Suppressor macrophage treated with lipopolysaccharide for 1 hour (primary cell): Measurements from ENCODE around the gene MEGF9.
"Not testable (repeated sequence)": the region's sequence is repeated elsewhere in the genome, so short reads cannot be mapped to it uniquely, and the experiment has no call there.

Experiments used
- DNase-seq, 3 donors: peaks; one replicate each; pipeline ENCODE4 v3.0.0-alpha.2; 2020 to 2022

Gene MEGF9

DNA sequence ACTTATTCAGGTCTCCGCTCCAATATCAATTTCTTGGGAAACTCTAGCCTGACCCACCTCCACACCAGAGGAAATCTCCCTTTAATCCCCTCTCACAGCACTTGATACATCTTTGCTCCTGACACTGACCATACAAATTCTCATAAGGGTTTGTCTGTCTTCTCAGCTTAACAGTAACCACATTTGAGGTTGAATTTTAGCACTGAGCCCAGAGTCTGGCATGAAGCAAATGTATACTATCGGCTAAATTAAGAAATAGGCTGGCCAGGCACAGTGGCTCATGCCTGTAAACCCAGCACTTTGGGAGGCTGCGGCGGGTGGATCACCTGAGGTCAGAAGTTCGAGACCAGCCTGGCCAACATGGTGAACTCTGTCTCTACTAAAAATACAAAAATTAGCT lies 144.0 kb downstream of the MEGF9 start:
- no peak for DNase-seq

DNA sequence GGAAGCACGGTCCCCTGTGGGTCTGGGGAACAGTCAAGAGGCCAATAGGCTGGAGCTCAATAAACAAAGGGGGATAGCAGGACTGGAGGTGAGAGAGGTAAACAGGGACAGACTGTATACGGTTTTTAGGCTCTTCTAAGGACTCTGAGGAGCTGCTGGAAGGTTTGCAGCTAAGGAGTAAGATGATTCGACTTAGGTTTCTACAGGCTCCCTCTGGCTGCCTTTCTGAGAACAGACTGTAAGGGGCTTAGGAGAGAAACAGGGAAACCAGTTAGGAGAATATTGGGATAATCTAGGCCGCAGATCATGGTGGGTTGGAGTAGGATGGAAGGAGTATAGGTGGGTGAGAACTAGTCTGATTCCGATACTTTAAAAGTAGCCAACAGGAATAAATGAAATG lies 144.7 kb downstream of the MEGF9 start:
- no peak for DNase-seq

DNA sequence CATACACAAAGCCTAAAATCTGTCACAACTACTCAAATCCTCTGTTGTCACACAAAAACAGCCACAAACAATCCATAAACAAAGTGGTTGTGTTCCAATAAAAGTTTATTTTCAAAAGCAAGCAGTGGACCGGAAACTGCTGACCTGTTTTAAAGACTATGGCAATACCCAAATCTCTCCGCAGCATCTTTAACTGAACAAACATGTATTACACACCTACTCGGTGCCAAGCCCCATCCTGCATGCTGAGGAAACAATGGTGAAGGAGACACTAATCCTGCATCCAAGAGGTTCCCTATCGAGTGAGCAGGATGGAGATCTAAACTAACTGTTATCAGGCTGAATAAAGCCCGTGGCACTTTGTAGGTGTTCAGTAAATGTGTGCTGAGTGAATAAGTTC lies 145.5 kb downstream of the MEGF9 start:
- no peak for DNase-seq

DNA sequence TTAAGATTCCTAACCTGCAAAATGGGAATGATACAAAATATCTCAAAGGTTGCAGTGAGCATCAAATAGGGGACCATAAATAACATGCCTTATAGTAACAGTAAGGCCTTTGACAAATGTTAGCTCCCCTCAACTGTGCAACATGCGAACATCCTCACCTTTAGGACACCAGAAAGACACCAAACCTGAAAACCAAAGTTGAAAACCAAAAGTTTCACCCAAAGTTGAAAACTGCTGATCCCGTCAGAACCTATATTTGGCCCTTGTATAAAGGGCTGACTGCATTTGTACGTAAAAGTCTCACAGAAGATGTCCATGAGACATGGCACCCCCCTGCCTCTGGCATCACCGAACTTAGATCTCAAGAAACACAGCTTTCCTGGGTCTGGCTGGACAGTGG lies 146.4 kb downstream of the MEGF9 start:
- no peak for DNase-seq

DNA sequence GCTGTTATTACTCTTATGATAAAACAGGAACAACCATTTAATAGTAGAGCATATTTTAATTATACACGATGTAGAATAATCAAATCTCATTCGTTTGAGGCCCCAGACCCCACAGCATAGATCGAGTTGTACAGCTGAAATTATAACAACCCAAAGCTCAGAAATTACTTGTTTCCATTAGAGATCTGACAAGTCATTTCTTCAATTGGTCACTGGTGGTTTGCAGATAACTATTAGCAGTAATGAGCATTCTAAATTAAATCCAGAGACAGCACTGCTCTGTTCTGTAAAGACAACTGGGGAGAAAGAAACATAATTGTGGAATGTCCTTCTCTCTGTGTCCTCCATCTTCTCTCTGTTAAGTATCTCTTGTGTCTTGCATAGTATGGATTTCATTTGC lies 147.2 kb downstream of the MEGF9 start:
- DNase-seq = no peak

DNA sequence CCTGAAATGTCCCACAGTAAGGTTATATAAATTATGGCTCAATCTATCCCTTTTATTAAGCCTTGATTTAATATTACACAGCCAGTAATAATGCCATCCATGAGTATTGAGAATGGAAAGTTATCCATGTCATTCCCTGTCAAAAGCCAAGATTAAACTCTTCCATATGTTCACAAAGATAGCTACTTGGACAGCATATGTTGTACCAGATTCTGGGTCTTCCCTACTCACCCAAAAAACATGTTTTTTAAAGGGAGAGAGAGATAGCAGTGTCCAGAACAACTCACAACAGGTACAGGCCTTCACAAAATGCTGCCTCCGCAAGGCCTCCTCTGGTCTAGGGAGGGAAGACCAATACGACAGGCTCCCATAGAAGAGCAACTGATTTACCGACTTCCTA lies 149.7 kb downstream of the MEGF9 start:
- DNase-seq = no peak

DNA sequence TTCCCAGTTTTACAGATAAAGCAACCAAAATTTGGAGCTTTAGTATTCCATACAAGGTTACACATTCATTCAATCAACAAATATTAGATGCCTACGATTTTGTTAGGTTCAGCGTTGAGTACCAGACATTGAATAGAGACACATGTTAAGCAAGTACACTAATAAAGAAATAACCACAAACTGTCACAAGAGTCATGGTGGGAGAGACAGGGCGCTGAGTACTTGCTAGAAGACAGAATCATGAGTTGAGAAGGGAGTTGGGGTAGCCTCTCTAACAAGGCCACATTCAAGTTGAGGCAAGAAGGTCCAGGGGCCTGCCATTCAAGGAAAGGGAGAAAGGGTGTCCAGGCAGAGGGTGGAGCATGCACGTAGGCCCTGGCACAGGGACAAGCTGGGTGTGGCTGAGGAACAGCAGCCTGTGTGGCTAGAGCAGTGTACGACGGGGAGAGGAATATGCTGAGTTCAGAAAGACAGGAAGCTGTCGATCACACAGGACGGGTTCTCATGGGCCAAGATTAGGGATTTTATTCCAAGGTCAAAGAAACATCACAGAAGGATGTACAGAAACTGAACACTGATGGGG lies 151.3 kb downstream of the MEGF9 start:
- no peak for DNase-seq

DNA sequence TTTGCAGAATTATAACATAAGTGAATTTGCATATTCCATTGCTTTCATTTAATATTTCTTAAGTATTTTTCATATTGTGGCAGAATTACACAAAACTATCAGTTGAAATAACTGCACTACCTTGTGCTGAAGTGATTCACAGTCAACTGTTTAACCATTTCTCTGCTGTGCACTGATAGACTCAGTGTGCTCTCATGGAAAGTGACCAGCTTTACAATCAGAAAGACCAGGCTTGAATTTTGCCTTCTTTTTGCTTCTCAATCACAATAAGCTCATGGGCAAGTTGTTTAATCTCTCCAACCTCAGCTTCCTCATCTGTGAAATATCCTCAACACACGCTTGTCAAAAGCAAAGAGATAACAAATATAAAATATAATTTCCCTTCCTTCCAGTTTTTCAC lies 152.6 kb downstream of the MEGF9 start:
- DNase-seq = no peak

DNA sequence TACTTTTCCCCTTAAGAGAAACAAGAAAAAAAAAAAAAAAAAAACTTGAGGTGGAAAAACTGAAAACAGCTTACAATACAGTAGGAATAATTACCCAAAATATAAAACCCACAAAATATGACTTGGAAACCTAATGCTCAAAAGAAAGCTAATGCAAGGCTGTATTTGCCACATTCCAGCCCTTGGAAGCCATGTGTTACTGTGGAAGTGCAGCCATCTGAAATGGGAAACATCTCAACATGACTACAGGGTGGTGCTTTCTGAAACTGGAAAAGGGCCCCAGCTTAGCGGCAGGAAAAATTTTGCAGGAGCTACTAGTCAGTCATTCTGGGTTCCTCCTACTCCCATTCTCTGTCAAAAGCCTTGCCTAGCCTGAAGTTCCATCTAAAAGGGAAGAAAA lies 154.7 kb downstream of the MEGF9 start:
- no peak for DNase-seq

DNA sequence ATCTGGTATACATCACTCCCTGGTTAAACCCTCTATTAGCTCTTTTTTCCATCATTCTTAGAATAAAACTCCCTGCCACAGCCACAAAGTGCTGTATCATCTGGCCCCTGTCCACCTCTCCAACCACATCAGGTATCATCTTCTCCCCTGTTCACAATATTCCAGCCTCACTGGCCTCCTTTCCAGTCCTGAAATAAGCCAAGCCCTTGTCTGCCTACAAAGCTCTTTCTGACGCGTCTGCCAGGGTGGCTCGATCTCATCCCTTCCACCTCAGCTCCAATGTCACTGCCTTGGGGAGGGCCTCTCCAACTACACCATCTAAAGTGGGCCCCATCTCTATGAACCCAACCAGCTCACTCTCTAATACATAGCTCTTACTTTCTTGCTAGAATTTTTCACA lies 155.8 kb downstream of the MEGF9 start:
- DNase-seq = no peak

DNA sequence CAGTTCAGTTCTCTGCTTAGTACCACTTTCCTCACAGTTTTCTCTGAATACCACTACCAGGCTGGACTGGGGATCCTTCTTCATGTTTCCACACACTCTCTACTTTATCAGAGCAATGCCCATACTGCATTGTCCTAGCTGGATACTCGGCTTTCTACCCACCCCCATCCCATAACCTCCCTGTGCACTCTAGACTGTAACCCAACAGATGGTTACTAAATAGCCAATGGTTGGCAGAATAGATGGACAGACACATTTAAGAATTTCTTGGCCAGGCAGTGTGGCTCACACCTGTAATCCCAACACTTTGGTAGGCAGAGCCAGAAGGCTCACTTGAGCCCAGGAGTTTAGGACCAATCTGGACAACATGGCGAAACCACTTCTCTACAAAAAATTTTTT lies 157.1 kb downstream of the MEGF9 start:
- DNase-seq = no peak

DNA sequence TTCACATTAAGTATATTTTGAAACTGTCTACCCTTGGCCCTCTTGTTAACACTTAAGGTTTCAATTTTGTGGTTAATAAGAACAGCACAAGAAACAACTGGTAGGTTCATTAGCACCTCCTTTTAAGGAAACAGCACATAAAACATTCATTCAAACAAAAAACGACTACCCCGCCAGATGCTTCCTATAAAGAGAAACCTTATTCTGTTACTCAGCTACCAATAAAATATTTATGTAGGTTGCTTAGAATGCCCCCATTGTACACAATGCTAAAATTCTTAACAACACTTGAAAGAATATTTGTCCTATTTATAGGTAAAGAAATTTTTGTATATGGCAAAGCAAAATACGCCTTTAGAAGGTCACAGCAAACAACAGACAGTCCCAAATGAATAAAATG lies 157.5 kb downstream of the MEGF9 start:
- DNase-seq = no peak

DNA sequence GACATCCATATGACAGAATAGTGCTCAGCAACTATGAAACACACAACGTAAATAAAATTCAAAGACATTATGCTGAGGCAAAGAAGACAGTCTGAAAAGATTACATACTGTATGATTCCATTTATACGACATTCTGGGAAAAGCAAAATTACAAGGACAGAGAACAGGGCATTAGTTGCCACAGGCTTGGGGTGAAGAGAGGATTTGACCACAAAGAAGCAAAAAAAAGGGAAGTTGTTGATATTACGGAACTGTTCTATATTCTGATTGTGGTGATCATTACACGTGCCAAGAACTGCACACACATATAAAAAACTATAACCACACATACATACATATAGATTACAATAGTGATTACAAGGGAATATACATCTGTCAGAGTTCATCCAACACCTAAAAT lies 158.4 kb downstream of the MEGF9 start:
- peak; percentile 61 to 83 (median 83) for DNase-seq

DNA sequence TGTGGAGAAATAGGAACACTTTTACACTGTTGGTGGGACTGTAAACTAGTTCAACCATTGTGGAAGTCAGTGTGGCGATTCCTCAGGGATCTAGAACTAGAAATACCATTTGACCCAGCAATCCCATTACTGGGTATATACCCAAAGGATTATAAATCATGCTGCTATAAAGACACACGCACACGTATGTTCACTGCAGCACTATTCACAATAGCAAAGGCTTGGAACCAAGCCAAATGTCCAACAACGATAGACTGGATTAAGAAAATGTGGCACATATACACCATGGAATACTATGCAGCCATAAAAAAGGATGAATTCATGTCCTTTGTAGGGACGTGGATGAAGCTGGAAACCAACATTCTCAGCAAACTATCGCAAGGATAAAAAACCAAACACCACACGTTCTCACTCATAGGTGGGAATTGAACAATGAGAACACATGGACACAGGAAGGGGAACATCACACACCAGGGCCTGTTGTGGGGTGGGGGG lies 162.0 kb downstream of the MEGF9 start:
- DNase-seq = not testable (repeated sequence)
